GM12892 (cell line): ENCODE data around the gene IRX5.

ENCODE experiments used
- DNase-seq: peaks from one replicate; pipeline ENCODE4 v3.0.0; 2011; ENCODE audit not compliant: insufficient read length
- FAIRE-seq: peaks from 2 replicates; lab custom pipeline; 2011; peaks lifted over from hg19 to GRCh38; lab: Jason Lieb, UNC
- POLR2A ChIP-seq: IDR thresholded peaks from 2 replicates; pipeline ENCODE4 v1.6.1; 2011; ENCODE audit warnings: low read depth, low read length, control low read depth
- POLR2AphosphoS5 ChIP-seq: IDR thresholded peaks from 2 replicates; pipeline ENCODE4 v1.6.1; 2011; ENCODE audit warnings: low read depth, low read length, control low read depth
- TAF1 ChIP-seq: IDR thresholded peaks from 2 replicates; pipeline ENCODE4 v1.6.1; 2011; ENCODE audit warnings: low read depth, mild to moderate bottlenecking, control low read depth, low read length, borderline replicate concordance

Gene IRX5

DNA sequence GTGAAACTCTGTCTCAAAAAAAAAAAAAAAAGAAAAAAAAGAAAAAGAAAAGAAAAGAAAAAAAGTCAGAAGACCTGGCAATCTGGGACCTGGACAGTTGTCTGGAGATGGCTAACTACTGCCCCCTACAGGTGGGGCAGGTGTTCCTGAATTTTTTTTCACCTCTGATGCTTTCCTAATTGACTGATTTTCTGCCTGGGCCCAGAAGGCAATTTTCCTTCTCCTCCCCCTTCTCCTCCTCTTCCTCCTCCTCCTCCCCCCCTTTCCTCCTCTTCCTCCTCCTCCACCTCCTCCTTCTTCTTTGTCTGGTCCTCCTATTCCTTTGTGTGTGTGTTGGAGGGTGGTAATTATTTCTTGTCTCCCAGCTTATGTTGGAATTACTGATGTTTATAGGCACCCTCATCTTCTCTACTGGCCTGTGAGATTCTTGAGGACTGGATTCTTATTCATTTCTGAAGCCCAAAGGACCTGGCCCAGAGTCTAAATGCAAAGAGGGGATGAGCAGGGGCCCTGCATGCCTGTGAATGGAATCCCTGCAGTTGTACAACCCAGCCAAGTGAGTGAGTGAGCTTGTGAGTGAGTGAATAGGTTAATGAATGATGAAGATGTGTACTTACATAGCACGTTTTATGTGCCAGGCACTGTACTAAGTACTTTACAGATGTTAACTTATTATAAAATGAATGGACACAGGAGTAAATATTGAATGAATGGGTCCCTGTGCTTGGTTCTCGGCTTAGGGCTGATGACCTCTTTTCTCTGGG, 26.9 kb downstream of the IRX5 start:
- TF ChIP-seq POLR2AphosphoS5 (no peak), TAF1 (no peak), POLR2A (no peak)
- no peak for DNase-seq
- no peak for FAIRE-seq

GRCh38 chr16:54962045-54962444, 31.4 kb downstream of the IRX5 start:
- no peak for TF ChIP-seq TAF1
- TF ChIP-seq POLR2AphosphoS5, result no peak
- TF ChIP-seq POLR2A, result no peak
- no peak for FAIRE-seq
- no peak for DNase-seq

GRCh38 chr16:54964239-54964638, 33.6 kb downstream of the IRX5 start:
- FAIRE-seq (no peak), DNase-seq (no peak)
- TF ChIP-seq POLR2A (no peak), POLR2AphosphoS5 (no peak), TAF1 (no peak)

GRCh38 chr16:54965464-54965863, 34.8 kb downstream of the IRX5 start:
- no peak for FAIRE-seq
- no peak for TF ChIP-seq TAF1
- TF ChIP-seq POLR2A, result no peak
- no peak for TF ChIP-seq POLR2AphosphoS5

GRCh38 chr16:54968011-54968410, 37.3 kb downstream of the IRX5 start:
- no peak for FAIRE-seq

More at GRCh38 chr16:54965464-54965863, 34.8 kb downstream of the IRX5 start:
- no peak for DNase-seq

GRCh38 chr16:54968784-54969183, 38.1 kb downstream of the IRX5 start:
- TF ChIP-seq POLR2AphosphoS5 (no peak), POLR2A (no peak), TAF1 (no peak)
- no peak for DNase-seq
- no peak for FAIRE-seq

More at GRCh38 chr16:54968011-54968410, 37.3 kb downstream of the IRX5 start:
- no peak for DNase-seq
- TF ChIP-seq POLR2AphosphoS5, result no peak
- no peak for TF ChIP-seq POLR2A
- TF ChIP-seq TAF1, result no peak

- FAIRE-seq, result no peak
- TF ChIP-seq POLR2AphosphoS5, result no peak
- no peak for TF ChIP-seq TAF1
- no peak for TF ChIP-seq POLR2A
Observed at GRCh38 chr16:54970016-54970415, 39.4 kb downstream of the IRX5 start.

GRCh38 chr16:54974367-54974766, 43.7 kb downstream of the IRX5 start:
- DNase-seq, result no peak
- TF ChIP-seq TAF1, result no peak
- TF ChIP-seq POLR2A, result no peak
- TF ChIP-seq POLR2AphosphoS5, result no peak
- FAIRE-seq, result no peak

More at GRCh38 chr16:54970016-54970415, 39.4 kb downstream of the IRX5 start:
- no peak for DNase-seq

GRCh38 chr16:54976651-54977200, 46.1 kb downstream of the IRX5 start:
- TF ChIP-seq POLR2AphosphoS5, result no peak
- TF ChIP-seq POLR2A, result no peak
- TF ChIP-seq TAF1, result no peak
- DNase-seq (no peak), FAIRE-seq (no peak)

GRCh38 chr16:54977211-54977610, 46.5 kb downstream of the IRX5 start:
- TF ChIP-seq POLR2A, result no peak
- TF ChIP-seq POLR2AphosphoS5, result no peak
- TF ChIP-seq TAF1, result no peak
- no peak for DNase-seq
- no peak for FAIRE-seq

DNA sequence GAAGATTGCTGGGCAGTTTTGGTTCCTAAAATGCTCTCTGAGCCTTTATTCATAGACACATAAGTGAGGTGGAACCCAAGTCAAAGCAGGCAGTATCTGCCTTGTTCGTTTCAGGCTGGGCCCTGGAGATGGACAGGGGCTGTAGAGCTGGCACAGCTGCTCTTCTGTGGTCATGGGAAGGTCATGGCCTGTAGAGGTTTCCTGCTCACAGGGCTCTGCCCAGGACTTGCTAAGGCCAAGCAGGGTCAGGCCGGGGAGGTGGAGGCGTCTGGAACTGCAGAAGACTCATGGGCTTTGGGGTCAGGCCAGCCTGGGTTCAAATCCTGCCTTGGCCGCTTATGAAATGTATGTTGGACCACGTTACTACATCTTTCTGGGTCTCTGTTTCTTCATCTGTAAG, 50.2 kb downstream of the IRX5 start:
- FAIRE-seq (no peak), DNase-seq (no peak)
- TF ChIP-seq POLR2AphosphoS5 (no peak), POLR2A (no peak), TAF1 (no peak)
